SU-DHL-6 (cell line): ENCODE data around the gene APOC4.

ENCODE experiments used
- H2AFZ ChIP-seq: fragments of 200-600 bp; sonication (generic); 2 replicates; pipeline ENCODE4 v1.6.1; 2014; ENCODE audit warnings: low read depth, mild to moderate bottlenecking, moderate library complexity, mixed read lengths, antibody characterized with exemption, low read length; ENCODE audit not compliant: severe bottlenecking
- H3F3A ChIP-seq: fragments of 200-600 bp; shearing (Covaris generic); 2 replicates; pipeline ENCODE4 v1.6.0; 2016; ENCODE audit warnings: antibody characterized with exemption, mild to moderate bottlenecking; ENCODE audit not compliant: insufficient read depth
- H3K27ac ChIP-seq: fragments of 200-600 bp; sonication (generic); 2 replicates; pipeline ENCODE4 v1.5.1; 2016; ENCODE audit warnings: low read depth, mild to moderate bottlenecking, low read length, moderate library complexity, mixed read lengths
- H3K27me3 ChIP-seq: fragments of 200-600 bp; sonication (generic), shearing (Covaris generic); 2 replicates; pipeline ENCODE4 v1.6.0; 2014; ENCODE audit warnings: mild to moderate bottlenecking, low read length
- H3K36me3 ChIP-seq: fragments of 200-600 bp; sonication (generic); 2 replicates; pipeline ENCODE4 v1.6.1; 2014; ENCODE audit warnings: mild to moderate bottlenecking, low read length, mixed read lengths
- H3K4me2 ChIP-seq: fragments of 300-600, 200-600 bp; shearing (Covaris generic), sonication (generic); 2 replicates; pipeline ENCODE4 v1.6.0; 2014; ENCODE audit warnings: low read length, low read depth, mild to moderate bottlenecking; ENCODE audit not compliant: poor library complexity, severe bottlenecking
- H3K4me3 ChIP-seq: fragments of 200-600 bp; sonication (generic); 2 replicates; pipeline ENCODE4 v1.5.1; 2014; ENCODE audit warnings: antibody characterized with exemption, low read length, mild to moderate bottlenecking, mixed read lengths; ENCODE audit not compliant: insufficient read depth, poor library complexity, severe bottlenecking
- H3K79me2 ChIP-seq: fragments of 200-600 bp; sonication (generic); 2 replicates; pipeline ENCODE4 v1.6.1; 2014; ENCODE audit warnings: mild to moderate bottlenecking, low read length, moderate library complexity; ENCODE audit not compliant: insufficient read depth
- H3K9ac ChIP-seq: fragments of 200-600 bp; sonication (generic); 2 replicates; pipeline ENCODE4 v1.7.0; 2014; ENCODE audit warnings: mild to moderate bottlenecking, low read length
- H3K9me2 ChIP-seq: fragments of 200-600 bp; sonication (generic); replicated peaks from 2 replicates; pipeline ENCODE4 v1.6.1; 2014; ENCODE audit warnings: low read length; ENCODE audit not compliant: insufficient read depth
- H3K9me3 ChIP-seq: fragments of 200-600 bp; sonication (generic); 2 replicates; pipeline ENCODE4 v1.6.1; 2014; ENCODE audit warnings: low read length, mixed read lengths; ENCODE audit not compliant: insufficient read depth
- H4K20me1 ChIP-seq: fragments of 200-600 bp; sonication (generic); 2 replicates; pipeline ENCODE4 v1.6.1; 2014; ENCODE audit warnings: low read depth, mild to moderate bottlenecking, antibody characterized with exemption, low read length, moderate library complexity, mixed read lengths
- EZH2phosphoT487 ChIP-seq: fragments of 200-600 bp; sonication (generic), shearing (Covaris generic); conservative IDR thresholded peaks from 2 replicates; pipeline ENCODE4 v1.6.1; 2018; ENCODE audit warnings: mild to moderate bottlenecking, antibody characterized with exemption, low read length, moderate library complexity, mixed read lengths
- TF ChIP-seq, protein P1 (sequence below): fragments of 200-600 bp; sonication (generic); IDR thresholded peaks from one replicate; pipeline ENCODE4 v1.5.1; 2017; ENCODE audit warnings: antibody characterized with exemption, mild to moderate bottlenecking, low read length, moderate library complexity; ENCODE audit not compliant: insufficient read depth, poor library complexity, severe bottlenecking

The APOC4 gene

DNA sequence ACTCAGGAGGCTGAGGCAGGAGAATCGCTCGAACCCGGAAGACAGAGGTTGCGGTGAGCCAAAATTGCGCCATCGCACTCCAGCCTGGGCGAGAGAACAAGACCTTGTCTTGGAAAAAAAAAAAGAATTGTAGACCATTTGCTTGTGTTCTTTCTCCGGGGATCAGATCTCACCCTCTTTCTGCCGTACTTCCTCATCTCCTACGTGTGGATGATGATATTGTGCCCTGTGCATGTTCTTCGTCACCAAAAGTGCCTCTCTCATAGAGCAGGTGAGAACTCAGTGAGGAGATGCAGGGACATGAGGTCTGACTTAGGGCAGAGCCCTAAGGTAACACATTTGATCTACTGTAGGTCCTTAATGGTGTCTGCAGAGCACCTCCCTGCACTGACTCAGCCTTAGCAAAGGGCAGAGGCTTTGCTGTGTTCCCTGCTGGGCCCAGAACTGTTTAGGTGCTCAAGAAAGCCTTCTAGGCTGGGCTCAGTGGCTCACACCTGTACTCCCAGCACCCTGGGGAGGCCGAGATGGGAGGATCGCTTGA is 5.1 kb downstream of the APOC4 start:
- H3K4me3 ChIP-seq, result no peak overlapping the region
- H3F3A ChIP-seq, result peaks cover 4% of the 10 kb centered on the region; the same call in 1 of the 2 replicates
- TF ChIP-seq EZH2phosphoT487, result no peak
- TF ChIP-seq, protein P1, sequence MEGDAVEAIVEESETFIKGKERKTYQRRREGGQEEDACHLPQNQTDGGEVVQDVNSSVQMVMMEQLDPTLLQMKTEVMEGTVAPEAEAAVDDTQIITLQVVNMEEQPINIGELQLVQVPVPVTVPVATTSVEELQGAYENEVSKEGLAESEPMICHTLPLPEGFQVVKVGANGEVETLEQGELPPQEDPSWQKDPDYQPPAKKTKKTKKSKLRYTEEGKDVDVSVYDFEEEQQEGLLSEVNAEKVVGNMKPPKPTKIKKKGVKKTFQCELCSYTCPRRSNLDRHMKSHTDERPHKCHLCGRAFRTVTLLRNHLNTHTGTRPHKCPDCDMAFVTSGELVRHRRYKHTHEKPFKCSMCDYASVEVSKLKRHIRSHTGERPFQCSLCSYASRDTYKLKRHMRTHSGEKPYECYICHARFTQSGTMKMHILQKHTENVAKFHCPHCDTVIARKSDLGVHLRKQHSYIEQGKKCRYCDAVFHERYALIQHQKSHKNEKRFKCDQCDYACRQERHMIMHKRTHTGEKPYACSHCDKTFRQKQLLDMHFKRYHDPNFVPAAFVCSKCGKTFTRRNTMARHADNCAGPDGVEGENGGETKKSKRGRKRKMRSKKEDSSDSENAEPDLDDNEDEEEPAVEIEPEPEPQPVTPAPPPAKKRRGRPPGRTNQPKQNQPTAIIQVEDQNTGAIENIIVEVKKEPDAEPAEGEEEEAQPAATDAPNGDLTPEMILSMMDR, result no peak
- no peak overlapping the region for H2AFZ ChIP-seq
- H3K9me3 ChIP-seq, result no peaks in the 10 kb centered on the region
- no peaks in the 10 kb centered on the region for H3K36me3 ChIP-seq
- no peaks in the 10 kb centered on the region for H4K20me1 ChIP-seq
- H3K9ac ChIP-seq, result no peak overlapping the region
- H3K27me3 ChIP-seq, result no peaks in the 10 kb centered on the region
- H3K9me2 ChIP-seq, result no peaks in the 10 kb centered on the region
- no peak overlapping the region for H3K4me2 ChIP-seq
- H3K79me2 ChIP-seq, result no peaks in the 10 kb centered on the region
- H3K27ac ChIP-seq, result no peak overlapping the region

- no peak overlapping the region for H3K4me3 ChIP-seq
- no peaks in the 10 kb centered on the region for H3K36me3 ChIP-seq
- no peaks in the 10 kb centered on the region for H3K79me2 ChIP-seq
- H4K20me1 ChIP-seq, result no peaks in the 10 kb centered on the region
- peaks cover 4% of the 10 kb centered on the region; the same call in 1 of the 2 replicates for H3F3A ChIP-seq
- H3K9me2 ChIP-seq, result no peaks in the 10 kb centered on the region
- no peak overlapping the region for H2AFZ ChIP-seq
- TF ChIP-seq, protein P1, result no peak
- TF ChIP-seq EZH2phosphoT487, result no peak
- H3K27me3 ChIP-seq, result no peaks in the 10 kb centered on the region
- no peak overlapping the region for H3K27ac ChIP-seq
- H3K4me2 ChIP-seq, result no peak overlapping the region
- H3K9me3 ChIP-seq, result no peaks in the 10 kb centered on the region
- H3K9ac ChIP-seq, result no peak overlapping the region
These were observed 6.2 kb downstream of the APOC4 start for GRCh38 chr19:44948237-44948636.

DNA sequence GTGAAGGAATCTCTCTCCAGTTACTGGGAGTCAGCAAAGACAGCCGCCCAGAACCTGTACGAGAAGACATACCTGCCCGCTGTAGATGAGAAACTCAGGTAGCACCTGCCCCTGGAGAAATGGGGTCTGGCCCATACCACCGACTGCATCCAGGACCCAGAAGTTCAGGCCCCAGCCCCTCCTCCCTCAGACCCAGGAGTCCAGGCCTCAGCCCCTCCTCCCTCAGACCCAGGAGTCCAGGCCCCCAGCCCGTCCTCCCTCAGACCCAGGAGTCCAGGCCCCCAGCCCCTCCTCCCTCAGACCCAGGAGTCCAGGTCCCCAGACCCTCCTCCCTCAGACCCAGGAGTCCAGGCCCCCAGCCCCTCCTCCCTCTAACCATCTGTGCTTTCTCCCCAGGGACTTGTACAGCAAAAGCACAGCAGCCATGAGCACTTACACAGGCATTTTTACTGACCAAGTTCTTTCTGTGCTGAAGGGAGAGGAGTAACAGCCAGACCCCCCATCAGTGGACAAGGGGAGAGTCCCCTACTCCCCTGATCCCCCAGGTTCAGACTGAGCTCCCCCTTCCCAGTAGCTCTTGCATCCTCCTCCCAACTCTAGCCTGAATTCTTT is 6.8 kb downstream of the APOC4 start:
- Histone ChIP-seq H3K27me3 (no peaks in the 10 kb centered on the region), H3K79me2 (no peaks in the 10 kb centered on the region), H4K20me1 (no peaks in the 10 kb centered on the region), H3K27ac (no peak overlapping the region), H3K9me3 (no peaks in the 10 kb centered on the region), H2AFZ (no peak overlapping the region), H3K9me2 (no peaks in the 10 kb centered on the region), H3K4me2 (no peak overlapping the region), H3K4me3 (no peak overlapping the region), H3K9ac (no peak overlapping the region), H3K36me3 (no peaks in the 10 kb centered on the region), H3F3A (peaks cover 4% of the 10 kb centered on the region; the same call in 1 of the 2 replicates)
- TF ChIP-seq, protein P1, result no peak
- no peak for TF ChIP-seq EZH2phosphoT487
